HG02981 (cell line): ENCODE measurements around the gene NDUFA12.

ENCODE experiments used
- ATAC-seq: cut with Tn5 transposase; IDR thresholded peaks from one replicate; pipeline ENCODE4 v1.9.1; 2021; ENCODE audit warnings: mild to moderate bottlenecking, moderate library complexity; ENCODE audit not compliant: unreplicated experiment

Gene NDUFA12

GRCh38 chr12:94942663-94943062 is 60.8 kb downstream of the NDUFA12 start:
- no peak for ATAC-seq

GRCh38 chr12:94941440-94941862 is 62.0 kb downstream of the NDUFA12 start:
- peak; percentile 67 for ATAC-seq

- ATAC-seq: no peak
Observed at GRCh38 chr12:94940771-94941170, 62.7 kb downstream of the NDUFA12 start.

- no peak for ATAC-seq
Observed at GRCh38 chr12:94938583-94938982, 64.9 kb downstream of the NDUFA12 start.

- ATAC-seq: no peak
Observed at GRCh38 chr12:94930772-94931171, 72.7 kb downstream of the NDUFA12 start.

GRCh38 chr12:94930216-94930654 is 73.3 kb downstream of the NDUFA12 start:
- no peak for ATAC-seq

GRCh38 chr12:94929780-94930179 is 73.7 kb downstream of the NDUFA12 start:
- ATAC-seq: no peak

- no peak for ATAC-seq
Observed at GRCh38 chr12:94925729-94926128, 77.8 kb downstream of the NDUFA12 start.

GRCh38 chr12:94925206-94925605 is 78.3 kb downstream of the NDUFA12 start:
- no peak for ATAC-seq

- no peak for ATAC-seq
Observed at GRCh38 chr12:94922561-94922960, 80.9 kb downstream of the NDUFA12 start.
